Spleen (tissue), 11 donors: ENCODE measurements around the gene ADGRF3. TPM values are rescaled to one million over a fixed set of nuclear protein-coding genes. Genes with fewer than 3 reads are reported as not detected.
"Not testable (repeated sequence)": the region's sequence is repeated elsewhere in the genome, so short reads cannot be mapped to it uniquely, and the experiment has no call there.

ENCODE experiments used
- DNase-seq: peaks from one replicate; pipeline ENCODE4 v3.0.0-alpha.2; 2020
- H3K27ac ChIP-seq, 8 donors: fragments of 200-600 bp; sonication (generic) in 7 of 8; 1 replicate in 4 of 8; 2 replicates in 4 of 8; pipeline versions ENCODE4 v1.5.0 to v1.8.0; 2016 to 2021; ENCODE audit warnings: inconsistent platforms in 4 of 8, mild to moderate bottlenecking in 4 of 8, moderate library complexity in 1 of 8
- H3K27me3 ChIP-seq, 7 donors: fragments of 200-600 bp; sonication (generic) in 6 of 7; replicated peaks in 1 of 7; 1 replicate in 4 of 7; 2 replicates in 3 of 7; pipeline versions ENCODE4 v1.5.0 to v1.8.0; 2016 to 2021; ENCODE audit warnings: inconsistent platforms in 3 of 7, mild to moderate bottlenecking in 1 of 7
- H3K36me3 ChIP-seq, 6 donors: fragments of 200-600 bp; sonication (generic) in 5 of 6; 1 replicate in 4 of 6; 2 replicates in 2 of 6; pipeline versions ENCODE4 v1.5.0 to v1.8.0; 2016 to 2021; ENCODE audit warnings: inconsistent platforms in 2 of 6
- H3K4me1 ChIP-seq, 6 donors: fragments of 200-600 bp; sonication (generic) in 5 of 6; 1 replicate in 3 of 6; 2 replicates in 3 of 6; pipeline versions ENCODE4 v1.5.0 to v1.8.0; 2016 to 2021; ENCODE audit warnings: inconsistent platforms in 3 of 6
- H3K4me3 ChIP-seq, 8 donors: fragments of 200-600 bp; sonication (generic) in 7 of 8; 1 replicate in 4 of 8; 2 replicates in 4 of 8; pipeline versions ENCODE4 v1.5.0 to v1.8.0; 2016 to 2021; ENCODE audit warnings: inconsistent platforms in 4 of 8, mild to moderate bottlenecking in 4 of 8, moderate library complexity in 2 of 8
- H3K9me3 ChIP-seq, 8 donors: fragments of 200-600 bp; sonication (generic) in 7 of 8; 1 replicate in 4 of 8; 2 replicates in 4 of 8; pipeline versions ENCODE4 v1.5.0 to v1.8.0; 2016 to 2021; ENCODE audit warnings: inconsistent platforms in 4 of 8
- POLR2A ChIP-seq, 3 donors: fragments of 450-650 bp; IDR thresholded peaks; one replicate each; pipeline ENCODE4 v1.5.1; 2017; ENCODE audit warnings: antibody characterized with exemption in 3 of 3, mild to moderate bottlenecking in 1 of 3
- POLR2AphosphoS5 ChIP-seq, 3 donors: sonication (generic); formaldehyde crosslinking; IDR thresholded peaks; one replicate each; pipeline ENCODE4 v1.5.1; 2017; ENCODE audit warnings: antibody characterized with exemption in 3 of 3
- WGBS, 5 donors: extraction: QIAGEN DNeasy Blood & Tissue Kit in 3 of 5; methylation state at CpG; one replicate each; pipeline versions ENCODE4 v1.1.5 to v1.1.7; 2013 to 2018; 5-methylcytosine and 5-hydroxymethylcytosine counted together
- intact Hi-C: fragments of 100-400 bp; cut with DNase I; formaldehyde crosslinking; loops from one replicate; pipeline ENCODE4 v1.15.0; 2023; ENCODE audit warnings: low total_unique reads
- polyA plus RNA-seq, 3 donors: library from polyadenylated mRNA; stranded (reverse); fragments of 200-250 nt; gene quantifications; one replicate each; pipeline ENCODE4 v1.2.1, GENCODE V29; 2013
- total RNA-seq, 7 donors: library from RNA; depleted of rRNA in 3 of 7; stranded (reverse); fragments of >200 nt in 3 of 7; fragmentation: NEBNext Ultra II Directional in 4 of 7; extraction: Animal tissue kit (Norgen Biotek cat#: 25700) in 4 of 7; gene quantifications; one replicate each; pipeline versions ENCODE4 v1.1.0 to v1.2.1, GENCODE V29; 2016 to 2021
- TF ChIP-seq, protein P1 (sequence below), 11 experiments: fragments of 200-600 bp in 7 of 11; fragments of 450-650 bp in 4 of 11; sonication (generic) in 4 of 11; IDR thresholded peaks in 8 of 11; conservative IDR thresholded peaks in 3 of 11; 1 replicate in 7 of 11; 2 replicates in 4 of 11; pipeline versions ENCODE4 v1.4.0 to v1.8.0; 2016 to 2021; ENCODE audit warnings: antibody characterized with exemption in 11 of 11, inconsistent platforms in 4 of 11, mild to moderate bottlenecking in 1 of 11
- donor health status: healthy with polysubstance abuse.
- donor health status: DM: no; HTN: no; CAD: no; lungs with moderate emphysema.
- donor health status: DM: no; HTN: no; CAD: no.
- donor health status: Bipolar disorder and iron deficiency.
- donor health status: healthy.
- donor health status: DM: no; HTN: no; CAD: no.
- donor health status: DM: yes; HTN: yes; CAD: no.

ADGRF3 gene
- total and polyA plus RNA-seq, 10 donors = 0.15 to 6.2 (median 0.63) TPM

- TF ChIP-seq, protein P1, sequence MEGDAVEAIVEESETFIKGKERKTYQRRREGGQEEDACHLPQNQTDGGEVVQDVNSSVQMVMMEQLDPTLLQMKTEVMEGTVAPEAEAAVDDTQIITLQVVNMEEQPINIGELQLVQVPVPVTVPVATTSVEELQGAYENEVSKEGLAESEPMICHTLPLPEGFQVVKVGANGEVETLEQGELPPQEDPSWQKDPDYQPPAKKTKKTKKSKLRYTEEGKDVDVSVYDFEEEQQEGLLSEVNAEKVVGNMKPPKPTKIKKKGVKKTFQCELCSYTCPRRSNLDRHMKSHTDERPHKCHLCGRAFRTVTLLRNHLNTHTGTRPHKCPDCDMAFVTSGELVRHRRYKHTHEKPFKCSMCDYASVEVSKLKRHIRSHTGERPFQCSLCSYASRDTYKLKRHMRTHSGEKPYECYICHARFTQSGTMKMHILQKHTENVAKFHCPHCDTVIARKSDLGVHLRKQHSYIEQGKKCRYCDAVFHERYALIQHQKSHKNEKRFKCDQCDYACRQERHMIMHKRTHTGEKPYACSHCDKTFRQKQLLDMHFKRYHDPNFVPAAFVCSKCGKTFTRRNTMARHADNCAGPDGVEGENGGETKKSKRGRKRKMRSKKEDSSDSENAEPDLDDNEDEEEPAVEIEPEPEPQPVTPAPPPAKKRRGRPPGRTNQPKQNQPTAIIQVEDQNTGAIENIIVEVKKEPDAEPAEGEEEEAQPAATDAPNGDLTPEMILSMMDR (IDR thresholded peaks at IDR 0.05 in 8 of 11, conservative IDR thresholded peaks at IDR 0.05 in 3 of 11) = no peak
- TF ChIP-seq POLR2A (IDR thresholded peaks at IDR 0.05) = no peak
- TF ChIP-seq POLR2AphosphoS5 (IDR thresholded peaks at IDR 0.05) = no peak
- intact Hi-C loops = no loop called here
Observed at GRCh38 chr2:26337298-26337697, 9.3 kb downstream of the ADGRF3 start.

GRCh38 chr2:26336719-26337118 lies 9.9 kb downstream of the ADGRF3 start:
- no peak for DNase-seq
- Histone ChIP-seq H3K36me3 (no peaks in the 10 kb centered on the region), H3K9me3 (no peaks in the 10 kb centered on the region), H3K4me1 (no peaks in the 10 kb centered on the region), H3K4me3 (no peak overlapping the region), H3K27me3 (no peaks in the 10 kb centered on the region), H3K27ac (no peak overlapping the region)
- TF ChIP-seq, protein P1 (IDR thresholded peaks at IDR 0.05 in 8 of 11, conservative IDR thresholded peaks at IDR 0.05 in 3 of 11) = no peak
- TF ChIP-seq POLR2A (IDR thresholded peaks at IDR 0.05) = no peak
- TF ChIP-seq POLR2AphosphoS5 (IDR thresholded peaks at IDR 0.05) = no peak
- intact Hi-C loops = no loop called here
- WGBS, 5 donors = 84 to 94% (median 90%) methylated on average over 2 of the region's 2 CpGs

More at GRCh38 chr2:26337298-26337697, 9.3 kb downstream of the ADGRF3 start:
- Histone ChIP-seq H3K4me1 (no peaks in the 10 kb centered on the region), H3K9me3 (no peaks in the 10 kb centered on the region), H3K36me3 (no peaks in the 10 kb centered on the region), H3K27me3 (no peaks in the 10 kb centered on the region), H3K27ac (no peak overlapping the region), H3K4me3 (no peak overlapping the region)
- WGBS, 5 donors = 94 to 97% (median 96%) methylated on average over 2 of the region's 2 CpGs
- no peak for DNase-seq

DNA sequence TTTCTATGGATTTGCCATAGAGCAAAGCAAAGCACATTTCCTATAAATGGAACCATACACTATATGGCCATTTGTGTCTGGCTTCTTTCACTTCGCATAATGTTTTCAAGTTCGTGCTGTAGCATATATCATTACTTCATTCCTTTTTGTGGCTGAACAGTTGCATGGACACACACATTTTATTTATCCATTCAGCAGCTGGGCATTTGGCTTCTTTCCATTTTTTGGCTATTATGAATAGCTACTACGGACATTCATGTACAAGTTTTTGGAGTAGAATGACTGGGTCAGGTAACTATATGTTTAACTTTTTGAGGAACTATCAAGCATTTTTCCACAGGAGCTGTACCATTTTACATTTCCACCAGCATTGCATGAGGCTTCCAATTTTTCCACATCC lies 11.4 kb downstream of the ADGRF3 start:
- Histone ChIP-seq H3K9me3 (no peaks in the 10 kb centered on the region), H3K27ac (no peak overlapping the region), H3K36me3 (no peaks in the 10 kb centered on the region), H3K4me1 (peaks cover 0 to 4% (median under 1%) of the 10 kb centered on the region in 6 donors), H3K27me3 (no peaks in the 10 kb centered on the region), H3K4me3 (no peak overlapping the region)
- 75 to 95% (median 84%) methylated on average over 3 of the region's 3 CpGs for WGBS, 5 donors
- intact Hi-C loops = no loop called here
- no peak for DNase-seq
- TF ChIP-seq POLR2AphosphoS5 (IDR thresholded peaks at IDR 0.05) (no peak), POLR2A (IDR thresholded peaks at IDR 0.05) (no peak)
- TF ChIP-seq, protein P1 (IDR thresholded peaks at IDR 0.05 in 8 of 11, conservative IDR thresholded peaks at IDR 0.05 in 3 of 11) = no peak

GRCh38 chr2:26333293-26333692 lies 13.3 kb downstream of the ADGRF3 start:
- intact Hi-C loops = no loop called here

GRCh38 chr2:26331321-26331720 lies 15.3 kb downstream of the ADGRF3 start:
- DNase-seq, H3K27ac ChIP-seq, H3K4me3 ChIP-seq, intact Hi-C loops, H3K27me3 ChIP-seq, H3K36me3 ChIP-seq, H3K9me3 ChIP-seq: not testable (repeated sequence)
- 92 to 96% (median 93%) methylated on average over 8 of the region's 8 CpGs for WGBS, 5 donors
- H3K4me1 ChIP-seq = peaks cover 0 to 15% (median 6%) of the 10 kb centered on the region in 6 donors

More at GRCh38 chr2:26333293-26333692, 13.3 kb downstream of the ADGRF3 start:
- no peak for DNase-seq
- peaks cover 0 to 15% (median 6%) of the 10 kb centered on the region in 6 donors for H3K4me1 ChIP-seq
- TF ChIP-seq, protein P1 (IDR thresholded peaks at IDR 0.05 in 8 of 11, conservative IDR thresholded peaks at IDR 0.05 in 3 of 11) = no peak
- no peak for TF ChIP-seq POLR2AphosphoS5 (IDR thresholded peaks at IDR 0.05)
- TF ChIP-seq POLR2A (IDR thresholded peaks at IDR 0.05) = no peak
- H3K4me3 ChIP-seq = no peak overlapping the region
- no peaks in the 10 kb centered on the region for H3K27me3 ChIP-seq
- no peaks in the 10 kb centered on the region for H3K36me3 ChIP-seq
- 50 to 88% (median 74%) methylated on average over 2 of the region's 2 CpGs for WGBS, 5 donors
- H3K27ac ChIP-seq = no peak overlapping the region
- no peaks in the 10 kb centered on the region for H3K9me3 ChIP-seq
